ENCODE results near the gene TESK1. TPM values are rescaled to one million over a fixed set of nuclear protein-coding genes. Genes with fewer than 3 reads are reported as not detected.
A peak's percentile ranks its signal among the peaks of the same experiment; 100 is the strongest.
"Not testable (repeated sequence)": the region's sequence is repeated elsewhere in the genome, so short reads cannot be mapped to it uniquely, and the experiment has no call there.

TESK1 gene
- 51.2 TPM for polyA plus RNA-seq (ENCODE audit: insufficient read length)

DNA sequence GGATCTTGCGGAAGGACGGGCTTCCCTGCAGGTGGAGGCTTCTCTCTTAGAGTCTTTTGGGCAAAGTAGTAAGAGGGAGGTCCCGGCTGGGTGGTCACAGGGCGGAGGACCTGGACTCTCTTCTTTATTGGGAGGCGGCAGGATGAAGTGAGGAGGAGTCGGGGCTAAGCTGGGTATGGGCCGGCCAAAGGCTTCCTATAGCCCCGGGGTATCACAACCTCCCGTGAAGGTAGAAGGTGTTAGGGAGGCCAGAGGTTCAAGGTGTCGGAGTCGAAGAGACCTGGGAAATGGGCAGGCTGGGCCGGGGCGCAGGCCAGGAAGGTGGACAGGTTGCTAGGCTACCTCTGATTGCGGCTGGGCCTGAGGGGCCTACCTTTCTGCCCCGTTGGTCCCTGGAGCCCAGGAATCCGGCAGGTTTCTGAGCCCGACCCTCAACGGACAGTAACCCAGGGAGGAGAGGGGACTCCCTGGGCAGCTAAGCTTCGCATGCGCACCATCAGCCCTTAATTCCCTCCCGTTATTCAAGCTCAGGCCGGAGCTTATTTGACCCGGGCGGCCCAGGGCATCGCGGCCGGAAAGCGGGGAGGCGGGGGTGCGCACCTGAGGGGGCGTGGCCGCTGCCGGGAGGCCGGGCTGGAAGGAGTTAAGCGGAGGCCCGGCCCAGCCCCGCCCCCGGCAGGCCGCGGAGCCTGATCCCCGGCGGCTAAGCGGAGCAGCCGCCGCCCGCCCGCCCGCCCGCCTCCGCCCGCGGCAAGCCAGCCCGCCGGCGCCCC, at the start of gene TESK1:
TSS of gene TESK1 (plus strand) at position 685 of the 773 bp plus-strand sequence. CDS start 358 bp downstream, outside the sequence.
- peak; percentile 69 for DNase-seq

- no peak for DNase-seq
Measured at GRCh38 chr9:35555881-35556280, 49.2 kb upstream of the TESK1 start.

DNA sequence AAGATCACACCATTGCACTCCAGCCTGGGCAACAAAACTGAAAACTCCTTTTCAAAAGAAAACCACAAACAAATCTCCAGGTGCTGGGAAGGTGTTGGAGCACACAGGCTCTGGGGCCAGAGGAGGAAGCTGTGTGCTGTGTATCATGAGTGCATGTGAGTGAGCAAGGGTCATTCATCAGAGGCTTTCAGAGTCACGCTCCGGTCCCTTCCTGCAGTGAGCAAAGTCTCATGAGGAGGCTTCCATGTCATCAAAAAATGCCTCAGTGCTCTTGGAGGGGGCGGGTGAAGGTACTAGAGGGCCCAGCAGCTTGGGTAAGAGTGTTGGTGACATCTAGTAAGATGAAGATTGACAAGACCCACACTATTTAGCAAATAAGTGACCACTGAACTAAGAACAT, 48.3 kb upstream of the TESK1 start:
- DNase-seq = no peak

DNA sequence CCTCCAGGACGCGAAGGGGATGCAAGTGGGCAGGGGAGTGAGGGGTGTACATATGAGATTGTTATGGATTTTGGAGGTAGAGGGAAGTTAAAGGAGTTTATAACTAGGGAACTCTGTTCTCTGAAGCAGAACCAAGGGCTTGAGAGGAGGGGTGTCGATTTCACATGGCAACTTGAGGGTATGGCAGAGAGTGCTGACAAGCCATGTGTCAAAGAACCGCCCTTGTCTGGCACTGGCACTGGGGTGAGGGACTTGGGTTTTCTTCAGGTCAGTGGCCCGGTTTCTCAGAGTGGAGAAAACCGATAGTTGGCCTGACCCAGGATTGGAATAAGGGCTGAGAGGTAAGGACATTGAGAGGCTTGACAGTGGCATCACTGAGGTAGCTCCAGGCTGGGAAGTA, 47.7 kb upstream of the TESK1 start:
- no peak for DNase-seq

- DNase-seq = no peak
Measured at GRCh38 chr9:35558185-35558584, 46.9 kb upstream of the TESK1 start.

GRCh38 chr9:35559792-35560530, 45.1 kb upstream of the TESK1 start:
- DNase-seq = no peak

GRCh38 chr9:35560625-35561337, 44.3 kb upstream of the TESK1 start:
- no peak for DNase-seq

DNA sequence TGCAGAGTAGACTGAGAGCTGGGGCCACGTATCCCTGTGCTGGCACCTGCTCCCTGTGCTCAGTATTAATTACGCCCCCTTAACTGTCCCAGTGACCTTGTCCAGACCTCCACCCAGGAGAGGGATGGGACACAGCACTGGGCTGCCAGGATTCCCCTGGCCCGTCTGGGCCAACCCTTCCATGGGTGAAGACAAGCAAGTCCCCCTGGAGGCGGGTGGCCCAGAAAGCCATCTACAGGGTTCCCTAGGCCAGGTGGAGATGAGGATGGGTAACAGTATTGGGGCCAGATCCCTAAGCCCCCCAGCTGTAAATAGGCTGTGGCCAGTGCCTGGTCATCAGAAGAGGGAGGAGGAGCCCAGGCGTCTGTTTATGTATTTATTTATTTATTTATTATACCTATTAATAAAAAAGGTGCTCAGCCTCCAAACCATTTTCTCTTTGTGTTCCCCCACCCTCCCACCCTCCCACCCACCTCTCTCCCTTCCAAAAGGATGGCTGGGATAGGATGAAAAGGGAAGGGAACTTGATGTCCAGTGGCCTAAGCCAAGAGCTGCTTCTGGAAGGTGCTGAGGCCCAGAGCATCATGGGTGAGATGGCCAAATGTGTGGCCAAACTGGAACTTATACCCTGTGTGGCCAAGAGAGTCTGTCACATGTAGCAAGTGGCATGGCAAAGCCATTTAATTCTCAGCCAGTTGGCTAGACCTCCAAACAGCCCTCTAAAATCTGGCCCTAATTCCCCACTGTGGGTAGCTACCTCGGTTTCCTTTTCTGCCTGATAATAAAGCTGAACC, 43.4 kb upstream of the TESK1 start:
- no peak for DNase-seq

DNA sequence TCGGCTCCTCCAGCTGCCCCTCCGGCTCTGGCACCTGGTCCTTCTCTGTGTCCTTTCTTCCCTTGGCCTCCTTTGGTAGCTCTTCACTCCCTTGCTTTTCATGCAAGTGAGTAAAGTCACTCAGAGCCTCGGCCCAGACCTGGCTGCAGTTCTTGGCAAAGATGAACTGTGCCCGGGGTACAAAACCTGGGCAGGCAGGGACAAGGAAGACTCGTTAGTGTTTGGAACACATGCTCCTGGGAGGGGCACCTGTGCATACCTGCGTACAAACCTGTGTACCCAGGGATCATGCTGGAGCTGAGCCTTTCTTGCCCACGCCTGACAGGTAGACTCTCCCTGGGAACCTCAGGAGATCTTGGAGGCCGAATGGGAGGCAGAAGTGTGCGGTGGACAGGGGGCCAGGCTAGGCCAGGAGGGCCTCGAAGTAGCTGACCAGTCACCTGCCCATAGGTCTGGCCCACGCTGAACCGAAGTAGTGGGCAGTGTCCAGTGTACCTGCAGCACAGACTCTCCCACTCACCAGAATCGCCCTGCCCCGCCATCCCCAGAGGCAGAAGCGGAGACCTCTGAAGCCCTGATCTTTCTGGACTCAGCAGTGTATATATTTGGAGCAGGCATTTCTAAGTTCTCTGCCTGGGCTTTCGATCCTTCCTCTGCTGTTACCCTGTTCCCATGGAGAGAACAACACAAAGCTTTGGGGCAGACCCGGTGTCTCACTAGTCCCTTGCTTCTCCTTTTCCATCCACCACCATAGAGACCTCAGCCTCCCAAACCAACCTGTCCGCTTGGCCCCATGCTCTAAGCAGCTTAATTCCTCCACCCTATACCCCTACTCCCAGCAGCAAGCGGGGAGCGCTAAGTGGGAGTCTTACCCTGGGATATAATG, 41.9 kb upstream of the TESK1 start:
- no peak for DNase-seq

- no peak for DNase-seq
Measured at GRCh38 chr9:35563791-35564197, 41.3 kb upstream of the TESK1 start.

DNA sequence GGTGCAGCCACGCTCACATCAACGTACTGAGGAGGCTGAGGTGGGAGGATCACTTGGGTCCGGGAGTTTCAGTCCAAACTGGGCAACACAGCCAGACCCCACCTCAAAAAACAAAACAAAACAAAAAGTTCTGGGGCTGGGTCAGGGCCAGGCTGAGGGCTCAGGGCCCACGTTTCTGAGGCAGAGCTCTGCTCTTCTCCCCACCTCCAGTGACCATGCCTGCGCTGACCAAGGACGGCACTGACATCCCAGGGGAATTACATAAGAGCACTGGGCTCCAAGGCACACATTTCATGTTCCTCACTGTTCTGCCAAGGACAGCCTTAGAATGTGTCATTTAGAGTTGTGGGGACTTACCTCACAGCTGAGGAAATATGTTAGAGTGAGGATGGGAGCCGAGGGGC, 40.4 kb upstream of the TESK1 start:
- no peak for DNase-seq

DNA sequence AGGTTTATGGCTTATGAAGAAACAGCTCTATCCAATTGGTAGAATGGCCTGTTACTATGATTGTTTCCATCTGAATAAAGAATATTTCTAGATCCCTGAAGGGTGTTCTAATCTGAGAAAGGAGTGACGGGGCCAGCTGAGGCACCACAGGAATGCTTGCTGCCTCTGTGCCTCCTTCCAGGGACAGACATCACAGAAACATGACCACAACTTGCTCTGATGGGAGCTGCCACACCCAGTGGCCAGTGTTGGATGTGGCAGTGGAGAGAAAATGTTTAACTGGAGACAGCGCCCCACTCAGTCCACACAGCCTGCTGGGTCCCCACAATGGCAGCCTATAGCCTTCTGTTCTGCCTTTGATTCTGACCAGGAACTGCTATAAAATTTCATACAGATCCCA, 38.6 kb upstream of the TESK1 start:
- DNase-seq = no peak

GRCh38 chr9:35568196-35568595, 36.9 kb upstream of the TESK1 start:
- DNase-seq = no peak

DNA sequence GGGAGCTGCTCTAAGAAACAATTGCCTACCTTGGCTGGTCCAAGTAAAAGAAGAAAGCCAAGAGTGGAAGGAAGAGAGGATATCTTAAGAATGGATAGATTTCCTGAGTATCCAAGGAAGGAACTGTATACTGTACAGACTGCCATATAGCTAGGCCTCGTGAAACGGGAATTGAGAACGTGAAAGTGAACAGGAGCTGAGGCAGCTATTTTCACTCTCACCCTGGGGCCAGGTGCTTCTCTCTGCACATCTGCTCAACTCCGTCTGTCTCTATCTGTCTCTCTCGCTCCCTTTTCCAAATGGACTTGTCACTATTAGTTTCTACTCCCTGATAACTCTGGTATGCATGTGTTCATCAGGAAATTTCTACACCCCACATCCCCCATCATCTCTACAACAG, 35.9 kb upstream of the TESK1 start:
- DNase-seq = no peak

DNA sequence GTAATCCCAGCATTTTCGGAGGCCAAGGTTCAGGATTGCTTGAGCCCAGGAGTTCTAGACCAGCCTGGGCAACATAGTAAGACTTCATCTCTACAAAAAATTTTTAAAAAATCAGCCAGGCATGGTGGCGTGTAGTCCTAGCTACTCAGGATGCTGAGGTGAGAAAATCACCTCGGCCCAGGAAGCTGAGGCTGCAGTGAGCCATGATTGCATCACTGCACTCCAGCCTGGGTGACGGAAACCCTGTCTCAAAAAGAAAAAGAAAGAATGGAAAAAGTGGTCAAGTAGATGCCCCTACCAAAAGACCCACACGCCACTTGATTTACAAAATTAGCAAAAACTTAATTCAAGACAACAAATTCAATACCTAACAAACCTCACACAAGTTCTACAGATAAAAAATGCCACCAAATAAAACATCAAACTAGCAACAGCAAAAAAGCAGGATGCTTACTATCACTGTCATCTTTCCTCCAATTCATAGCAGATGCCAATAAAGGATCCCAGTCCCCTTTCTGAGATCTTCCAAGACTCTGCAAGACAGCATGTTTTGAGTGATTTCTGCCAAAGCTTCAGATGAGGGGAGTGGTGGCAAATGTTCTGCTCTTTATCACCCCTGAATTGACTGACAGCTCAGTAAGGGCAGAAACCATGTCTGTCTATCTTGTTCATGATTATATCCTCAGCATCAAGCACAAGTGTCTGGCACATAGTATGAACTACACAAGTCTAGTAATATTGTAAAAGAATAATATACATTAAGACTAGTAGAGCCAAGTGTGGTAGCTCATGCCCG, 34.2 kb upstream of the TESK1 start:
- no peak for DNase-seq

- no peak for DNase-seq
Measured at GRCh38 chr9:35574578-35575122, 30.4 kb upstream of the TESK1 start.

DNA sequence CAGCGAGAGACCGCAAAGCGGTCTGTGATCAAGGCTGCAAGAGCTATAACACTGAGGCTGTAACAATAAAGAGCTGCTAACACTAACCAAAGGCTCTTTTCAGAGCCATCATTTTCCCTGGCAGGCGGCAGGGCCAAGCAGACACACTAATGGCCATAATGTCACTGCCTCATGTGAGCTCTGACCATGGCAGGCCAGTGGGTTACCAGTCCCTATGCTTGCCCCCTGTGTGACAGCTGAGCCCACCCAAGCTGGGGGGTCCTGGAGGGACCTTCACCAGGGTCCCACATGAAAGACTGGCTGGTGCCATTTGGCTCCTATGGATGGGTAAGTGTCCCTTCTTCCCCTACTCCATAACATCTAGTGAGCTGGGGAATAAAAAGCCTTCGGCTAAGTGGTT, 29.6 kb upstream of the TESK1 start:
- DNase-seq = no peak

DNA sequence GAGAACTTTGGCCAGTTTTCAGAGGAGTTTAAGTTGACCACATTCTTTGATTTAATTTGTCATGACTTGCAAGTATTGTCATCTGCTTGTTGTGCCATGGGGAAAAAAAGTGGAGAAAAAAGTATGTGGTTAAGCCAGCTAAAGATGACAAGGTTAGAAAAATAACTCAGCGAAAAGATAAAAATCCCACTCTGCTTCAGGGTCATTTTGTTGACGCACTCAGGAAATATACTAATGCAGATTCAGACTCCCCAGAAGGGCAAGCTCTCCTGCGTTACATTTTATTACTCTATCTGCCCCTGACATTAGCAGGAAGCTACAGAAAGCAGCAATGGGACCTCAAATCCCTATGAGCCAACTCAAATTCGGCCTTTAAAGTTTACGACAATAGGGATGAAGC, 27.6 kb upstream of the TESK1 start:
- no peak for DNase-seq

GRCh38 chr9:35579130-35579529, 25.9 kb upstream of the TESK1 start:
- DNase-seq = no peak

- not testable (repeated sequence) for DNase-seq
Measured at GRCh38 chr9:35579659-35580227, 25.3 kb upstream of the TESK1 start.
